ENCODE data around the gene OR4X2. TPM values are rescaled to one million over a fixed set of nuclear protein-coding genes. Genes with fewer than 3 reads are reported as not detected.

The OR4X2 gene
- not detected in 5 replicates for total RNA-seq (2022; extraction: Qiagen RNA extraction; ENCODE audit: low read depth)

GRCh38 chr11:48244804-48245203, at the start of gene OR4X2:
Gene OR4X2 (plus strand): TSS chr11:48245104. CDS start chr11:48245104, 0 bp downstream.

GRCh38 chr11:48216510-48216909, 28.4 kb upstream of the OR4X2 start, which contains the start of gene OR4B1:
Gene OR4B1 (plus strand): TSS chr11:48216810. CDS start chr11:48216810, 0 bp downstream.

GRCh38 chr11:48263423-48263911, 18.6 kb downstream of the OR4X2 start, which contains the start of gene OR4X1:
Gene OR4X1 (plus strand): TSS chr11:48263861. CDS start chr11:48263861, 0 bp downstream.

Other genes starting within 250 kb of the OR4X2 start
- not detected in 5 replicates for gene OR4B1, start 28.3 kb upstream of the OR4X2 start, total RNA-seq (2022; extraction: Qiagen RNA extraction; ENCODE audit: low read depth)
- gene OR4X1, start 18.8 kb downstream of the OR4X2 start, total RNA-seq (2022; extraction: Qiagen RNA extraction; ENCODE audit: low read depth) = not detected in 5 replicates
- gene OR4S1, start 61.1 kb downstream of the OR4X2 start, total RNA-seq (2022; extraction: Qiagen RNA extraction; ENCODE audit: low read depth) = not detected in 5 replicates
- gene OR4C3, start 79.8 kb downstream of the OR4X2 start, total RNA-seq (2022; extraction: Qiagen RNA extraction; ENCODE audit: low read depth) = not detected in 5 replicates
- gene OR4C5, start 121.4 kb downstream of the OR4X2 start, total RNA-seq (2022; extraction: Qiagen RNA extraction; ENCODE audit: low read depth) = not detected in 5 replicates
- not detected in 5 replicates for gene OR4A47, start 243.7 kb downstream of the OR4X2 start, total RNA-seq (2022; extraction: Qiagen RNA extraction; ENCODE audit: low read depth)